ENCODE measurements around the gene FARS2.

GRCh38 chr6:5300206-5300764, 39.0 kb downstream of the FARS2 start:
- TF ChIP-seq POLR2A (IDR thresholded peaks at IDR 0.05; ENCODE audit: low read depth, low read length), result no peak
- no peak for TF ChIP-seq TAF1 (IDR thresholded peaks at IDR 0.05; ENCODE audit: borderline replicate concordance, low read depth, low read length)
- no peak for TF ChIP-seq POLR2AphosphoS5 (IDR thresholded peaks at IDR 0.05; ENCODE audit: low read depth, low read length)
